SK-N-SH treated with all-trans-retinoic acid at 6 μM for 48 hours (cell line): ENCODE results near the gene CTNND1.

Experiments
- ATAC-seq: fragments of 200-7000 bp; cut with Tn5 transposase; 3 replicates; pipeline ENCODE4 v1.9.1; 2020; ENCODE audit warnings: mild to moderate bottlenecking, moderate library complexity
- ARNTL ChIP-seq: fragments of 450-650 bp; formaldehyde crosslinking; IDR thresholded peaks from 2 replicates; pipeline ENCODE4 v1.5.0; 2020; ENCODE audit warnings: low read depth, mild to moderate bottlenecking, moderate library complexity, borderline replicate concordance
- BACH2 ChIP-seq: fragments of 250-450 bp; sonication (Bioruptor Pico); IDR thresholded peaks from 2 replicates; pipeline ENCODE4 v1.9.0; 2021; ENCODE audit warnings: mild to moderate bottlenecking, borderline replicate concordance
- CSDC2 ChIP-seq: fragments of 250-450 bp; sonication (Bioruptor Pico); IDR thresholded peaks from 2 replicates; pipeline ENCODE4 v1.5.0; 2020; ENCODE audit warnings: mild to moderate bottlenecking, moderate library complexity
- ESRRG ChIP-seq: fragments of 250-450 bp; sonication (Bioruptor Pico); IDR thresholded peaks from 2 replicates; pipeline ENCODE4 v1.6.1; 2021; ENCODE audit warnings: mild to moderate bottlenecking
- GLIS3 ChIP-seq: fragments of 250-450 bp; sonication (Bioruptor Pico); IDR thresholded peaks from 2 replicates; pipeline ENCODE4 v1.5.0; 2020; ENCODE audit warnings: mild to moderate bottlenecking, moderate library complexity
- ISL1 ChIP-seq: fragments of 250-450 bp; sonication (Bioruptor Pico); IDR thresholded peaks from 2 replicates; pipeline ENCODE4 v2.1.2; 2022; ENCODE audit warnings: mild to moderate bottlenecking, moderate library complexity
- OSR1 ChIP-seq: fragments of 250-450 bp; sonication (Bioruptor Pico); IDR thresholded peaks from 2 replicates; pipeline ENCODE4 v1.8.0; 2022; ENCODE audit warnings: moderate library complexity, mild to moderate bottlenecking, inconsistent platforms
- PPARA ChIP-seq: fragments of 250-450 bp; sonication (Bioruptor Pico); IDR thresholded peaks from 2 replicates; pipeline ENCODE4 v1.5.0; 2020; ENCODE audit warnings: mild to moderate bottlenecking, borderline replicate concordance
- RARB ChIP-seq: fragments of 250-450 bp; sonication (Bioruptor Pico); IDR thresholded peaks from 2 replicates; pipeline ENCODE4 v1.8.0; 2021; ENCODE audit warnings: mild to moderate bottlenecking, moderate library complexity
- SNAI2 ChIP-seq: fragments of 250-450 bp; sonication (Bioruptor Pico); IDR thresholded peaks from 2 replicates; pipeline ENCODE4 v1.5.0; 2020; ENCODE audit warnings: mild to moderate bottlenecking, moderate library complexity
- TCF4 ChIP-seq: fragments of 250-450 bp; sonication (Bioruptor Pico); IDR thresholded peaks from 2 replicates; pipeline ENCODE4 v1.8.0; 2021; ENCODE audit warnings: mild to moderate bottlenecking, moderate library complexity, borderline replicate concordance
- TOX ChIP-seq: fragments of 250-450 bp; sonication (Bioruptor Pico); IDR thresholded peaks from 2 replicates; pipeline ENCODE4 v1.8.0; 2021; ENCODE audit warnings: mild to moderate bottlenecking, moderate library complexity, borderline replicate concordance
- ZFP30 ChIP-seq: fragments of 450-650 bp; formaldehyde crosslinking; IDR thresholded peaks from 2 replicates; pipeline ENCODE4 v1.5.0; 2022; ENCODE audit warnings: mild to moderate bottlenecking, moderate library complexity
- ZNF565 ChIP-seq: fragments of 450-650 bp; formaldehyde crosslinking; conservative IDR thresholded peaks from 2 replicates; pipeline ENCODE4 v1.5.0; 2020; ENCODE audit warnings: low read depth, mild to moderate bottlenecking, moderate library complexity
- ZNF70 ChIP-seq: fragments of 450-650 bp; formaldehyde crosslinking; IDR thresholded peaks from 2 replicates; pipeline ENCODE4 v1.5.0; 2020; ENCODE audit warnings: mild to moderate bottlenecking, moderate library complexity
- ZNF8 ChIP-seq: fragments of 450-650 bp; formaldehyde crosslinking; IDR thresholded peaks from 2 replicates; pipeline ENCODE4 v1.5.0; 2020; ENCODE audit warnings: mild to moderate bottlenecking, moderate library complexity
- TF ChIP-seq, protein P1 (sequence below): fragments of 250-450 bp; sonication (Bioruptor Pico); IDR thresholded peaks from 2 replicates; pipeline ENCODE4 v1.5.1; 2021; ENCODE audit warnings: mild to moderate bottlenecking, moderate library complexity
- TF ChIP-seq, protein P2 (sequence below): fragments of 250-450 bp; sonication (Bioruptor Pico); IDR thresholded peaks from 2 replicates; pipeline ENCODE4 v1.5.0; 2020; ENCODE audit warnings: mild to moderate bottlenecking, moderate library complexity
- TF ChIP-seq, protein P3 (sequence below): fragments of 250-450 bp; sonication (Bioruptor Pico); IDR thresholded peaks from 2 replicates; pipeline ENCODE4 v1.8.0; 2021; ENCODE audit warnings: low read depth, mild to moderate bottlenecking, moderate library complexity, borderline replicate concordance
- TF ChIP-seq, protein P4 (sequence below): fragments of 250-450 bp; sonication (Bioruptor Pico); IDR thresholded peaks from 2 replicates; pipeline ENCODE4 v1.8.0; 2020; ENCODE audit warnings: mild to moderate bottlenecking, moderate library complexity, borderline replicate concordance
- TF ChIP-seq, protein P5 (sequence below): fragments of 250-450 bp; sonication (Bioruptor Pico); IDR thresholded peaks from 2 replicates; pipeline ENCODE4 v1.5.1; 2020; ENCODE audit warnings: low read depth, mild to moderate bottlenecking, moderate library complexity

Gene CTNND1

DNA sequence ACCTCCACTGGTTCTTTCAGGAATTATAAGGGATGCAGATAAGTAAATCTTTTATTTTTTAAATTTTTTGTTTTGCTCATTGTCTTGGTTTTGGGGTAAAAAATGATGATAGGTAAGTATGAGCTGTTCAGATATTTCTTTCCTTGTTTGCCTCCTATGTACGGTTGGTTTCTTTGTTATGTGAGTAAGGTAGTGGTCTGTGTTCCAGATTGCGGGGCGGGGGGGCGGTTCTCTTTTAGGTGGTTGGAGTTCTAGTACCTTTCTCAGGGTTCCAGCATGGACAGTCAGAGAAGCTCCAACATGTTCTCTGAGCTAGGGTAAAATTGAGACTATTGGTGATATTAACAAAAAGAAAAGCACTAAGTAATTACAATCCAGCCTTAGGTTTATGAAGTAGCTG, 2.4 kb downstream of the CTNND1 start:
- TF ChIP-seq CSDC2 (CRISPR knock-in tag): no peak
- TF ChIP-seq, protein P1, sequence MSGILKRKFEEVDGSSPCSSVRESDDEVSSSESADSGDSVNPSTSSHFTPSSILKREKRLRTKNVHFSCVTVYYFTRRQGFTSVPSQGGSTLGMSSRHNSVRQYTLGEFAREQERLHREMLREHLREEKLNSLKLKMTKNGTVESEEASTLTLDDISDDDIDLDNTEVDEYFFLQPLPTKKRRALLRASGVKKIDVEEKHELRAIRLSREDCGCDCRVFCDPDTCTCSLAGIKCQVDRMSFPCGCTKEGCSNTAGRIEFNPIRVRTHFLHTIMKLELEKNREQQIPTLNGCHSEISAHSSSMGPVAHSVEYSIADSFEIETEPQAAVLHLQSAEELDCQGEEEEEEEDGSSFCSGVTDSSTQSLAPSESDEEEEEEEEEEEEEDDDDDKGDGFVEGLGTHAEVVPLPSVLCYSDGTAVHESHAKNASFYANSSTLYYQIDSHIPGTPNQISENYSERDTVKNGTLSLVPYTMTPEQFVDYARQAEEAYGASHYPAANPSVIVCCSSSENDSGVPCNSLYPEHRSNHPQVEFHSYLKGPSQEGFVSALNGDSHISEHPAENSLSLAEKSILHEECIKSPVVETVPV (CRISPR knock-in tag): no peak
- no peak for TF ChIP-seq ZNF70 (CRISPR knock-in tag)
- TF ChIP-seq ZNF8 (CRISPR knock-in tag): no peak
- no peak for TF ChIP-seq RARB (CRISPR knock-in tag)
- TF ChIP-seq, protein P2, sequence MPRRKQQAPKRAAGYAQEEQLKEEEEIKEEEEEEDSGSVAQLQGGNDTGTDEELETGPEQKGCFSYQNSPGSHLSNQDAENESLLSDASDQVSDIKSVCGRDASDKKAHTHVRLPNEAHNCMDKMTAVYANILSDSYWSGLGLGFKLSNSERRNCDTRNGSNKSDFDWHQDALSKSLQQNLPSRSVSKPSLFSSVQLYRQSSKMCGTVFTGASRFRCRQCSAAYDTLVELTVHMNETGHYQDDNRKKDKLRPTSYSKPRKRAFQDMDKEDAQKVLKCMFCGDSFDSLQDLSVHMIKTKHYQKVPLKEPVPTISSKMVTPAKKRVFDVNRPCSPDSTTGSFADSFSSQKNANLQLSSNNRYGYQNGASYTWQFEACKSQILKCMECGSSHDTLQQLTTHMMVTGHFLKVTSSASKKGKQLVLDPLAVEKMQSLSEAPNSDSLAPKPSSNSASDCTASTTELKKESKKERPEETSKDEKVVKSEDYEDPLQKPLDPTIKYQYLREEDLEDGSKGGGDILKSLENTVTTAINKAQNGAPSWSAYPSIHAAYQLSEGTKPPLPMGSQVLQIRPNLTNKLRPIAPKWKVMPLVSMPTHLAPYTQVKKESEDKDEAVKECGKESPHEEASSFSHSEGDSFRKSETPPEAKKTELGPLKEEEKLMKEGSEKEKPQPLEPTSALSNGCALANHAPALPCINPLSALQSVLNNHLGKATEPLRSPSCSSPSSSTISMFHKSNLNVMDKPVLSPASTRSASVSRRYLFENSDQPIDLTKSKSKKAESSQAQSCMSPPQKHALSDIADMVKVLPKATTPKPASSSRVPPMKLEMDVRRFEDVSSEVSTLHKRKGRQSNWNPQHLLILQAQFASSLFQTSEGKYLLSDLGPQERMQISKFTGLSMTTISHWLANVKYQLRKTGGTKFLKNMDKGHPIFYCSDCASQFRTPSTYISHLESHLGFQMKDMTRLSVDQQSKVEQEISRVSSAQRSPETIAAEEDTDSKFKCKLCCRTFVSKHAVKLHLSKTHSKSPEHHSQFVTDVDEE: no peak
- TF ChIP-seq ESRRG (CRISPR knock-in tag): no peak
- TF ChIP-seq ZNF565 (CRISPR knock-in tag): no peak
- TF ChIP-seq BACH2 (CRISPR knock-in tag): no peak
- TF ChIP-seq OSR1 (CRISPR knock-in tag): no peak
- TF ChIP-seq ISL1 (CRISPR knock-in tag): no peak
- TF ChIP-seq ZFP30 (CRISPR knock-in tag): no peak
- TF ChIP-seq PPARA (CRISPR knock-in tag): no peak
- TF ChIP-seq GLIS3 (CRISPR knock-in tag): no peak
- TF ChIP-seq, protein P3, sequence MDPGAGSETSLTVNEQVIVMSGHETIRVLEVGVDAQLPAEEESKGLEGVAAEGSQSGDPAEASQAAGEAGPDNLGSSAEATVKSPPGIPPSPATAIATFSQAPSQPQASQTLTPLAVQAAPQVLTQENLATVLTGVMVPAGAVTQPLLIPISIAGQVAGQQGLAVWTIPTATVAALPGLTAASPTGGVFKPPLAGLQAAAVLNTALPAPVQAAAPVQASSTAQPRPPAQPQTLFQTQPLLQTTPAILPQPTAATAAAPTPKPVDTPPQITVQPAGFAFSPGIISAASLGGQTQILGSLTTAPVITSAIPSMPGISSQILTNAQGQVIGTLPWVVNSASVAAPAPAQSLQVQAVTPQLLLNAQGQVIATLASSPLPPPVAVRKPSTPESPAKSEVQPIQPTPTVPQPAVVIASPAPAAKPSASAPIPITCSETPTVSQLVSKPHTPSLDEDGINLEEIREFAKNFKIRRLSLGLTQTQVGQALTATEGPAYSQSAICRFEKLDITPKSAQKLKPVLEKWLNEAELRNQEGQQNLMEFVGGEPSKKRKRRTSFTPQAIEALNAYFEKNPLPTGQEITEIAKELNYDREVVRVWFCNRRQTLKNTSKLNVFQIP (CRISPR knock-in tag): no peak
- TF ChIP-seq SNAI2 (CRISPR knock-in tag): no peak
- ATAC-seq: no peak

DNA sequence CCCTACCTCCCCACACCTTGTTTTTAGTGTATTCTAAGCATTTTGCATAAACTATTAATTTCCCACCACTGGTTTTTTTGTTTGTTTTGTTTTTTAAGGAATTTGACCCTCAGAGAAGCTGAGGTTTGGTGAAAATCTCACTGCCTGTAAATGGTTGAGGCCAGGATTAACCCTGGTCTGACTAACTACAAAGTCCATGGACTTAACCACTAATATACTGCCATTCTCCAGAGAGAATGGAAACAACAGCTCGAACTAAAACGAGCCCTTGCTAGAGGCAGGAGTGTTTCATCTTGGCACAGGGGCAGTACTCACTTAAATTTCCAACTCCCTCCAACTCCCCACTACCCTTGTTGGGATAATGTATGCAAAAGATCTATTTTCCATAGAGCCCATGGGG, 3.0 kb downstream of the CTNND1 start:
- TF ChIP-seq, protein P4, sequence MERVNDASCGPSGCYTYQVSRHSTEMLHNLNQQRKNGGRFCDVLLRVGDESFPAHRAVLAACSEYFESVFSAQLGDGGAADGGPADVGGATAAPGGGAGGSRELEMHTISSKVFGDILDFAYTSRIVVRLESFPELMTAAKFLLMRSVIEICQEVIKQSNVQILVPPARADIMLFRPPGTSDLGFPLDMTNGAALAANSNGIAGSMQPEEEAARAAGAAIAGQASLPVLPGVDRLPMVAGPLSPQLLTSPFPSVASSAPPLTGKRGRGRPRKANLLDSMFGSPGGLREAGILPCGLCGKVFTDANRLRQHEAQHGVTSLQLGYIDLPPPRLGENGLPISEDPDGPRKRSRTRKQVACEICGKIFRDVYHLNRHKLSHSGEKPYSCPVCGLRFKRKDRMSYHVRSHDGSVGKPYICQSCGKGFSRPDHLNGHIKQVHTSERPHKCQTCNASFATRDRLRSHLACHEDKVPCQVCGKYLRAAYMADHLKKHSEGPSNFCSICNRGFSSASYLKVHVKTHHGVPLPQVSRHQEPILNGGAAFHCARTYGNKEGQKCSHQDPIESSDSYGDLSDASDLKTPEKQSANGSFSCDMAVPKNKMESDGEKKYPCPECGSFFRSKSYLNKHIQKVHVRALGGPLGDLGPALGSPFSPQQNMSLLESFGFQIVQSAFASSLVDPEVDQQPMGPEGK (CRISPR knock-in tag): no peak
- TF ChIP-seq ESRRG (CRISPR knock-in tag) (no peak), OSR1 (CRISPR knock-in tag) (no peak), ZFP30 (CRISPR knock-in tag) (no peak), BACH2 (CRISPR knock-in tag) (no peak), PPARA (CRISPR knock-in tag) (no peak), TCF4 (CRISPR knock-in tag) (no peak), ZNF565 (CRISPR knock-in tag) (no peak), GLIS3 (CRISPR knock-in tag) (no peak), ARNTL (CRISPR knock-in tag) (no peak), CSDC2 (CRISPR knock-in tag) (no peak), TOX (no peak)
- TF ChIP-seq, protein P5, sequence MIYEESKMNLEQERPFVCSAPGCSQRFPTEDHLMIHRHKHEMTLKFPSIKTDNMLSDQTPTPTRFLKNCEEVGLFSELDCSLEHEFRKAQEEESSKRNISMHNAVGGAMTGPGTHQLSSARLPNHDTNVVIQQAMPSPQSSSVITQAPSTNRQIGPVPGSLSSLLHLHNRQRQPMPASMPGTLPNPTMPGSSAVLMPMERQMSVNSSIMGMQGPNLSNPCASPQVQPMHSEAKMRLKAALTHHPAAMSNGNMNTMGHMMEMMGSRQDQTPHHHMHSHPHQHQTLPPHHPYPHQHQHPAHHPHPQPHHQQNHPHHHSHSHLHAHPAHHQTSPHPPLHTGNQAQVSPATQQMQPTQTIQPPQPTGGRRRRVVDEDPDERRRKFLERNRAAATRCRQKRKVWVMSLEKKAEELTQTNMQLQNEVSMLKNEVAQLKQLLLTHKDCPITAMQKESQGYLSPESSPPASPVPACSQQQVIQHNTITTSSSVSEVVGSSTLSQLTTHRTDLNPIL (CRISPR knock-in tag): no peak
- ATAC-seq: no peak

DNA sequence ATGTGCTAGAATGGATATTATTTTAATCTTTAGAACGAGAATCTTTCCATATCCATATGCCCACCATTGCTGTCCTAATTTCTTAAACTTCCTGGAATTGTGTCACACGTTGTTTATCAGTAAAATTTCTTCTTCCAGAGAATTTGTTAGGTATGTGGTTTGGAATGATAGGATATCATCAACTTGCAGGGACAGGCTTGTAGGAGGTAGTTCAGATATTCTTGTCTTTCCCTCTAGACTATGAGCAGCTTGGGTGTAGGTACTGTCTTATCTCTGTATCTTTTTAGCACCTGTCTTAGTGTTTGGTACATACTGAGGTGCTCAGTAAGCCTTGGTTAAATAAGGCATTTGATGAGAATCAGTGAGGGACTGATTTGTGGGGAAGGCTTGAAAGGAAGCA, 3.4 kb downstream of the CTNND1 start:
- no peak for ATAC-seq
- TF ChIP-seq ARNTL (CRISPR knock-in tag) (no peak), ZNF565 (CRISPR knock-in tag) (no peak), TCF4 (CRISPR knock-in tag) (no peak)
- TF ChIP-seq, protein P1 (CRISPR knock-in tag): no peak
- TF ChIP-seq, protein P3 (CRISPR knock-in tag): no peak
- TF ChIP-seq, protein P4 (CRISPR knock-in tag): no peak
- TF ChIP-seq, protein P5 (CRISPR knock-in tag): no peak
